PFSK-1 (cell line): ENCODE data around the gene SIGLEC5.
"Not testable (repeated sequence)": the region's sequence is repeated elsewhere in the genome, so short reads cannot be mapped to it uniquely, and the experiment has no call there.

Experiments
- FOXP2 ChIP-seq: optimal IDR thresholded peaks from 2 replicates; pipeline ENCODE3; 2011; ENCODE audit warnings: borderline replicate concordance, control low read depth, inconsistent platforms; ENCODE audit not compliant: insufficient read depth; ENCODE audit errors: extremely low read length, extremely low read depth
- POLR2AphosphoS5 ChIP-seq: IDR thresholded peaks from 2 replicates; pipeline ENCODE4 v1.6.1; 2012; ENCODE audit warnings: low read depth, mild to moderate bottlenecking, control low read depth, low read length, moderate library complexity
- SIN3A ChIP-seq: IDR thresholded peaks from 2 replicates; pipeline ENCODE4 v1.6.1; 2012; ENCODE audit warnings: mild to moderate bottlenecking, low read length, moderate library complexity, borderline replicate concordance; ENCODE audit not compliant: insufficient read depth
- TAF1 ChIP-seq: IDR thresholded peaks from 2 replicates; pipeline ENCODE4 v1.6.1; 2012; ENCODE audit warnings: low read length, control low read depth, borderline replicate concordance; ENCODE audit not compliant: insufficient read depth
- TF ChIP-seq, protein P1 (sequence below), 2 experiments: IDR thresholded peaks; 2 replicates each; pipeline versions ENCODE4 v1.6.1 to v1.8.0; 2011 to 2012; ENCODE audit warnings: low read depth in 2 of 2, low read length in 2 of 2, control low read depth in 1 of 2, inconsistent platforms in 1 of 2, mild to moderate bottlenecking in 1 of 2, moderate library complexity in 1 of 2; ENCODE audit not compliant: insufficient read depth in 1 of 2

The SIGLEC5 gene

DNA sequence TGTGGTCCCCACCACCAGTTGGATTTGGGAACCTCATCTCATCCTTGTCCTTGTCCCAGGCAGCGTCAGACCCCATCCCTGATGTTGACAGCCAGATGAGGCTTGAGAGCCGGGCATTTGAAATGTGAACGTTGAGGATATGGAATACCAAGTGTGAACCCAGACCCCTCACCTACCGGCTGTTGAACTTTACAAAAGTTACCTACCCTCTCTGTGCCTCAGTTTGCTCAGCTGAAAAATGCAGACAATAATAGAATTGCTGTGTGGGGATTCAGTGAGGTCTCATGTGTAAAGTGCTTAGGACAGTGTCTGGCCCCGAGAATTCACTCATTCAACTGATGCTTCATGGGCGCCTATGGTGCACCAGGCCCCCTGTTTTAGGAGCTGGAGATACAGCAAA lies 17.1 kb upstream of the SIGLEC5 start:
- no peak for TF ChIP-seq SIN3A
- no peak for TF ChIP-seq POLR2AphosphoS5
- TF ChIP-seq TAF1 = no peak
- TF ChIP-seq FOXP2 = no peak
- TF ChIP-seq, protein P1, sequence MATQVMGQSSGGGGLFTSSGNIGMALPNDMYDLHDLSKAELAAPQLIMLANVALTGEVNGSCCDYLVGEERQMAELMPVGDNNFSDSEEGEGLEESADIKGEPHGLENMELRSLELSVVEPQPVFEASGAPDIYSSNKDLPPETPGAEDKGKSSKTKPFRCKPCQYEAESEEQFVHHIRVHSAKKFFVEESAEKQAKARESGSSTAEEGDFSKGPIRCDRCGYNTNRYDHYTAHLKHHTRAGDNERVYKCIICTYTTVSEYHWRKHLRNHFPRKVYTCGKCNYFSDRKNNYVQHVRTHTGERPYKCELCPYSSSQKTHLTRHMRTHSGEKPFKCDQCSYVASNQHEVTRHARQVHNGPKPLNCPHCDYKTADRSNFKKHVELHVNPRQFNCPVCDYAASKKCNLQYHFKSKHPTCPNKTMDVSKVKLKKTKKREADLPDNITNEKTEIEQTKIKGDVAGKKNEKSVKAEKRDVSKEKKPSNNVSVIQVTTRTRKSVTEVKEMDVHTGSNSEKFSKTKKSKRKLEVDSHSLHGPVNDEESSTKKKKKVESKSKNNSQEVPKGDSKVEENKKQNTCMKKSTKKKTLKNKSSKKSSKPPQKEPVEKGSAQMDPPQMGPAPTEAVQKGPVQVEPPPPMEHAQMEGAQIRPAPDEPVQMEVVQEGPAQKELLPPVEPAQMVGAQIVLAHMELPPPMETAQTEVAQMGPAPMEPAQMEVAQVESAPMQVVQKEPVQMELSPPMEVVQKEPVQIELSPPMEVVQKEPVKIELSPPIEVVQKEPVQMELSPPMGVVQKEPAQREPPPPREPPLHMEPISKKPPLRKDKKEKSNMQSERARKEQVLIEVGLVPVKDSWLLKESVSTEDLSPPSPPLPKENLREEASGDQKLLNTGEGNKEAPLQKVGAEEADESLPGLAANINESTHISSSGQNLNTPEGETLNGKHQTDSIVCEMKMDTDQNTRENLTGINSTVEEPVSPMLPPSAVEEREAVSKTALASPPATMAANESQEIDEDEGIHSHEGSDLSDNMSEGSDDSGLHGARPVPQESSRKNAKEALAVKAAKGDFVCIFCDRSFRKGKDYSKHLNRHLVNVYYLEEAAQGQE (IDR thresholded peaks at IDR 0.05; ENCODE audit: insufficient read depth in 1 of 2, low read depth in 2 of 2, low read length in 2 of 2) = no peak

DNA sequence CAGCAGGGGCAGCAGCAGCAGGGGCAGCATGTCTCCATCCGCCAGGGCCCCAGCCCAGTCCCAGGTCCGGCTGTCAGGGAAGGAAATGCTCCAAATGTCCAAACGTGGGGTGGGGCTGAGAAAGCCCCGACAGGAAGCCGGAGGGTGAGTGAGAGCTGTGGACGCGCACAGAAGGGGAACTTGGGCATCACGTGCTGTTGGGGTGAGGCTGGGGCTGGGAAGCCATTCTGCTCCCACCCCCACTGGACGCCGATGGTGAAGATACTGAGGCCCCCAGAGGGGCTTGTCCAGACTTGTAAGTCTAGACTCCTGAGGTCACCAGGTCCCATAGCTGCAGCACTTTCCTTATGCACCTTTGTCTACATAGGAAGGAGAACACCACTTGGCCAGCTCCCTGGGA lies 16.5 kb upstream of the SIGLEC5 start, which contains the start of gene SIGLEC14:
TSS of gene SIGLEC14 (minus strand) at position 96 of the 400 bp plus-strand sequence. CDS start at position 30, 66 bp downstream.
- TF ChIP-seq SIN3A, POLR2AphosphoS5: not testable (repeated sequence)
- TF ChIP-seq, protein P1 (IDR thresholded peaks at IDR 0.05; ENCODE audit: insufficient read depth in 1 of 2, low read depth in 2 of 2, low read length in 2 of 2) = not testable (repeated sequence)

DNA sequence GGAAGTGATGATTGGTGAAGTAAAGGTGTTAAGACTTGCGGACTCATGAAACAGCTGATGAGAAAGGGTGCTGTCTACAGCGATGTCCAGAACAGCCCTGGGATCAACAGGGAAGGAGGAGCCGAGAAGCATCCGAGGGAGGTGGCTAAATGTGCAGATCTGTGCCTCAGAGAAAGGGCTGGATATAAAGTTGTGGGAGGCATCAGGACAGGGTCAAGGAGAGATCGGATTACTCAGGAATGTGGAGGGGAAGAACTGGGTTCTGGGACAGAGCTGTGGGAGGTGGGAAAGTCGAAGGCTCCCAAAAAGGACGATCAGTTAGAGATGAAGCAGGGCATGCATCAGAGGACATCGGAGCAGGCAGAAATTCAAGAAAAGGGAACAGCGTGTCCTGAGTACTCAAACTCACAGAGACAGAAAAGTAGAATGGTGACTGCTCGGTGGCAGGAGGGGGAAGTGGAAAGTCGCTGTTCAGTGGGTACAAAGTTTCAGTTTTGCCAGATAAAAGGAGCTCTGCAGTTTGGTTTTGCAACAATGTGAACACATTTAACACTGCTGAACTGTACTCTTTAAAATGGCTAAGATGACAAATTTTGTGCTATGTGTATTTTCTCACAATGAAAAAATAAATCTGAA lies 14.6 kb upstream of the SIGLEC5 start:
- TF ChIP-seq TAF1 = no peak
- no peak for TF ChIP-seq POLR2AphosphoS5
- no peak for TF ChIP-seq FOXP2
- TF ChIP-seq, protein P1 (IDR thresholded peaks at IDR 0.05; ENCODE audit: insufficient read depth in 1 of 2, low read depth in 2 of 2, low read length in 2 of 2) = no peak
- TF ChIP-seq SIN3A = no peak

DNA sequence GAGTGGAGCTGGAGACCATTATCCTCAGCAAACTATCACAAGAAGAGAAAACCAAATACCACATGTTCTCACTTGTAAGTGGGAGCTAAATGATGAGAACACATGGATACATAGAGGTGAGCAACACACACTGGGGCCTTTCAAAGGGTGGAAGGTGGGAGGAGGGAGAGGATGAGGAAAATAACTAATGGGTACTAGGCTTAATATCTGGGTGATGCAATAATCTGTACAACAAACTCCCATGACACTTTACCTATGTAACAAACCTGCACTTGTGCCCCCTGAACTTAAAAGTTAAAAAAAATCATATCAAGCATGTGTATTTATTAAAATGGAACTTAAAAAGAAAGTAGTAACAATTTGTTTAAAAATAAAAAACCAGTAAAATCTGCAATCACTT lies 11.4 kb upstream of the SIGLEC5 start:
- TF ChIP-seq SIN3A = no peak
- TF ChIP-seq POLR2AphosphoS5 = no peak
- no peak for TF ChIP-seq TAF1
- TF ChIP-seq FOXP2 = no peak
- TF ChIP-seq, protein P1 (IDR thresholded peaks at IDR 0.05; ENCODE audit: insufficient read depth in 1 of 2, low read depth in 2 of 2, low read length in 2 of 2) = no peak

DNA sequence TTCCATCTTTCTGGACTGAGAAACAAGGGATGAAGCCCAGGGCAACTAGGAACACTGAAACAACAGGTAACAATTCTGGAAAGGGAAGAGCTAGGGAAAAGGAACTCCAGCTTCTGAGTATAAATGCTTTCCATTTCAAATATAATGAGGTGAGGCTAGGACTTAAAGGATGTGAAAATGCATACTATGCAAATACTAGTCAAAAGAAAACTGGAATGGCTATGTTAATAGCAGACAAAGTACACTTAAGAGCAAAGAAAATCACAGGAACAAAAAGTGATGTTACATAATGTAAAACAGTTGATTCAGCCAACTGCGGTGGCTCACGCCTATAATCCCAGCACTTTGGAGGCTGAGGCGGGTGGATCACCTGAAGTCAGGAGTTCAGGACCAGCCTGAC lies 10.2 kb upstream of the SIGLEC5 start:
- TF ChIP-seq, protein P1 (IDR thresholded peaks at IDR 0.05; ENCODE audit: insufficient read depth in 1 of 2, low read depth in 2 of 2, low read length in 2 of 2) = no peak
- TF ChIP-seq POLR2AphosphoS5 (no peak), SIN3A (no peak), TAF1 (no peak)
